Loucy (cell line): ENCODE data around the gene EED.

Experiments
- H2AFZ ChIP-seq: fragments of 200-600 bp; sonication (generic); 2 replicates; pipeline ENCODE4 v1.6.0; 2016; ENCODE audit warnings: antibody characterized with exemption, mild to moderate bottlenecking, low read length, moderate library complexity
- H3F3A ChIP-seq: fragments of 200-600 bp; 2 replicates; pipeline ENCODE4 v1.6.0; 2016; ENCODE audit warnings: antibody characterized with exemption, low read depth, mild to moderate bottlenecking
- H3K27me3 ChIP-seq: fragments of 200-600 bp; sonication (generic); 2 replicates; pipeline ENCODE4 v1.6.1; 2014; ENCODE audit warnings: low read length, mild to moderate bottlenecking; ENCODE audit not compliant: insufficient read depth, poor library complexity, severe bottlenecking
- H3K36me3 ChIP-seq: fragments of 200-600 bp; sonication (generic); 2 replicates; pipeline ENCODE4 v1.6.1; 2016; ENCODE audit warnings: low read length; ENCODE audit not compliant: insufficient read depth
- H3K4me1 ChIP-seq: fragments of 200-600 bp; sonication (generic); 2 replicates; pipeline ENCODE4 v1.5.1; 2014; ENCODE audit warnings: low read length, mild to moderate bottlenecking; ENCODE audit not compliant: insufficient read depth, poor library complexity, severe bottlenecking
- H3K4me2 ChIP-seq: fragments of 200-600 bp; sonication (generic); 2 replicates; pipeline ENCODE4 v1.6.0; 2014; ENCODE audit warnings: antibody characterized with exemption, low read length, low read depth, mild to moderate bottlenecking; ENCODE audit not compliant: poor library complexity, severe bottlenecking
- H3K4me3 ChIP-seq: fragments of 200-600 bp; sonication (generic); 2 replicates; pipeline ENCODE4 v1.5.1; 2014; ENCODE audit warnings: low read length, mild to moderate bottlenecking, mixed read lengths; ENCODE audit not compliant: poor library complexity, severe bottlenecking
- H3K79me2 ChIP-seq: fragments of 200-600 bp; sonication (generic); 2 replicates; pipeline ENCODE4 v1.6.1; 2014; ENCODE audit warnings: low read length; ENCODE audit not compliant: insufficient read depth
- H3K9ac ChIP-seq: fragments of 200-600 bp; sonication (generic); 2 replicates; pipeline ENCODE4 v1.6.0; 2014; ENCODE audit warnings: mild to moderate bottlenecking, low read depth, low read length, moderate library complexity; ENCODE audit not compliant: poor library complexity, severe bottlenecking
- H3K9me2 ChIP-seq: fragments of 200-600 bp; sonication (generic); replicated peaks from 2 replicates; pipeline ENCODE4 v1.6.1; 2016; ENCODE audit warnings: low read depth, low read length, mixed read lengths
- H3K9me3 ChIP-seq: fragments of 200-600 bp; sonication (generic); 2 replicates; pipeline ENCODE4 v1.6.1; 2014; ENCODE audit warnings: mild to moderate bottlenecking, antibody characterized with exemption, low read length, low read depth; ENCODE audit not compliant: insufficient read depth
- H4K20me1 ChIP-seq: fragments of 200-600 bp; sonication (generic); 2 replicates; pipeline ENCODE4 v1.6.0; 2014; ENCODE audit warnings: antibody characterized with exemption, low read length, mild to moderate bottlenecking; ENCODE audit not compliant: insufficient read depth, poor library complexity, severe bottlenecking
- EZH2phosphoT487 ChIP-seq: fragments of 200-600 bp; IDR thresholded peaks from 2 replicates; pipeline ENCODE4 v1.6.1; 2018; ENCODE audit warnings: antibody characterized with exemption, mild to moderate bottlenecking, moderate library complexity, borderline replicate concordance
- TF ChIP-seq, protein P1 (sequence below): fragments of 200-600 bp; sonication (generic); conservative IDR thresholded peaks from 2 replicates; pipeline ENCODE4 v1.5.1; 2014; ENCODE audit warnings: mild to moderate bottlenecking, antibody characterized with exemption, low read length

Gene EED

DNA sequence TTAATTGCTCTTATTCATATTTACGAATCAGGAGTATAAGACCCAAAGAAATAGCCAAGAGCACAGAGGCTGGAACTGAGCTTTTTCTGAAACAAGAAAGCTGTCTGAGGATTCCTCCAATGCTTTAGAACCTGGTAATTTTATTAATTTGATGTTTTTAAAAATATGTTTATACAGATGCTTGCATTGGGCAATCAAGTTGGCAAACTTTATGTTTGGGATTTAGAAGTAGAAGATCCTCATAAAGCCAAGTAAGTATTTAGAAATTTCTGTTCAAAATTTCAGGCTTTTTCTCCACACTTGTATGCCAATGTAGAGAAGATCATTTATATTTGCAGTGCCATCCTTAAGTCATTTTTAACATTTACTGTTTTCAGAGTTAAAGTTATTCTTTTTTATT lies 33.2 kb downstream of the EED start:
- H3K27me3 ChIP-seq, result no peaks in the 10 kb centered on the region
- TF ChIP-seq, protein P1, sequence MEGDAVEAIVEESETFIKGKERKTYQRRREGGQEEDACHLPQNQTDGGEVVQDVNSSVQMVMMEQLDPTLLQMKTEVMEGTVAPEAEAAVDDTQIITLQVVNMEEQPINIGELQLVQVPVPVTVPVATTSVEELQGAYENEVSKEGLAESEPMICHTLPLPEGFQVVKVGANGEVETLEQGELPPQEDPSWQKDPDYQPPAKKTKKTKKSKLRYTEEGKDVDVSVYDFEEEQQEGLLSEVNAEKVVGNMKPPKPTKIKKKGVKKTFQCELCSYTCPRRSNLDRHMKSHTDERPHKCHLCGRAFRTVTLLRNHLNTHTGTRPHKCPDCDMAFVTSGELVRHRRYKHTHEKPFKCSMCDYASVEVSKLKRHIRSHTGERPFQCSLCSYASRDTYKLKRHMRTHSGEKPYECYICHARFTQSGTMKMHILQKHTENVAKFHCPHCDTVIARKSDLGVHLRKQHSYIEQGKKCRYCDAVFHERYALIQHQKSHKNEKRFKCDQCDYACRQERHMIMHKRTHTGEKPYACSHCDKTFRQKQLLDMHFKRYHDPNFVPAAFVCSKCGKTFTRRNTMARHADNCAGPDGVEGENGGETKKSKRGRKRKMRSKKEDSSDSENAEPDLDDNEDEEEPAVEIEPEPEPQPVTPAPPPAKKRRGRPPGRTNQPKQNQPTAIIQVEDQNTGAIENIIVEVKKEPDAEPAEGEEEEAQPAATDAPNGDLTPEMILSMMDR, result no peak
- no peak for TF ChIP-seq EZH2phosphoT487
- no peak overlapping the region for H3K9ac ChIP-seq
- H3K4me1 ChIP-seq, result no peaks in the 10 kb centered on the region
- H3K4me2 ChIP-seq, result no peak overlapping the region
- no peaks in the 10 kb centered on the region for H3F3A ChIP-seq
- H3K9me2 ChIP-seq, result no peaks in the 10 kb centered on the region
- H3K4me3 ChIP-seq, result no peak overlapping the region
- no peaks in the 10 kb centered on the region for H3K9me3 ChIP-seq
- no peak overlapping the region for H2AFZ ChIP-seq
- H3K79me2 ChIP-seq, result peaks cover 31% of the 10 kb centered on the region
- peaks cover 21% of the 10 kb centered on the region for H4K20me1 ChIP-seq
- peaks cover 80% of the 10 kb centered on the region for H3K36me3 ChIP-seq

DNA sequence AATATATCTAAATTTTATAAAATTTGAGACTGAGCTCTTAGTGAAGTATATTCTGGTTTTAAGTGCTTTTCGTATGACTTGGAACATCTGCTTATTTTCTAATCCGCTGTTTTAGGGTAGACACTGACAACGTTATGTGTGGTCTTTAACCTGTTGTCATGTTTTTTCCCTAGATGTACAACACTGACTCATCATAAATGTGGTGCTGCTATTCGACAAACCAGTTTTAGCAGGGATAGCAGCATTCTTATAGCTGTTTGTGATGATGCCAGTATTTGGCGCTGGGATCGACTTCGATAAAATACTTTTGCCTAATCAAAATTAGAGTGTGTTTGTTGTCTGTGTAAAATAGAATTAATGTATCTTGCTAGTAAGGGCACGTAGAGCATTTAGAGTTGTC lies 33.7 kb downstream of the EED start:
- no peak overlapping the region for H3K4me3 ChIP-seq
- H3K79me2 ChIP-seq, result peaks cover 26% of the 10 kb centered on the region
- TF ChIP-seq EZH2phosphoT487, result no peak
- H3K4me1 ChIP-seq, result no peaks in the 10 kb centered on the region
- H3K9me2 ChIP-seq, result no peaks in the 10 kb centered on the region
- H3K9me3 ChIP-seq, result no peaks in the 10 kb centered on the region
- peaks cover 17% of the 10 kb centered on the region for H4K20me1 ChIP-seq
- peaks cover 76% of the 10 kb centered on the region for H3K36me3 ChIP-seq
- H3F3A ChIP-seq, result no peaks in the 10 kb centered on the region
- H3K9ac ChIP-seq, result no peak overlapping the region
- H2AFZ ChIP-seq, result no peak overlapping the region
- H3K4me2 ChIP-seq, result no peak overlapping the region
- no peaks in the 10 kb centered on the region for H3K27me3 ChIP-seq

DNA sequence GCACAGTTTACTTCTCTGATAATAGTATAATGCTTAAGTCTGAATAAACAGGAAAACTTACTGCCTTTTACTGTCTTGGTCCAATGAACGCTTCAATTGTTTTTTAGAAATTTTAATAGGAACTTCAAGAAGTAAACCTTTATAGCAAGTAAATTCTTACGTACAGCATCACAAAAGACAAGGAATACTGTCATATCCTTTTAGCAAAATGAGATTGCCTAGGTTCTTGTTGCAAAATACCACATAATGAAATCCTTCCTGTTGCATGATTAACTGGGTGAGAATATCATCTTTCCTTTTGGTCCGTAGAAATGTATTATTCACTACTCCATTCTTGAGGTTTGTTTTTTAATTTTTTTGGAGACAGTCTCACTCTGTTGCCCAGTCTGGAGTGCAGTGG lies 35.2 kb downstream of the EED start:
- Histone ChIP-seq H3K79me2 (peaks cover 15% of the 10 kb centered on the region), H3K4me2 (no peak overlapping the region), H3K27me3 (no peaks in the 10 kb centered on the region), H2AFZ (no peak overlapping the region), H3K9me3 (no peaks in the 10 kb centered on the region), H3K9ac (no peak overlapping the region), H3K4me1 (no peaks in the 10 kb centered on the region), H3K9me2 (no peaks in the 10 kb centered on the region), H3K4me3 (no peak overlapping the region), H3F3A (no peaks in the 10 kb centered on the region), H4K20me1 (peaks cover 15% of the 10 kb centered on the region), H3K36me3 (peaks cover 75% of the 10 kb centered on the region; the same call in 1 of the 2 replicates)
- TF ChIP-seq EZH2phosphoT487, result no peak

DNA sequence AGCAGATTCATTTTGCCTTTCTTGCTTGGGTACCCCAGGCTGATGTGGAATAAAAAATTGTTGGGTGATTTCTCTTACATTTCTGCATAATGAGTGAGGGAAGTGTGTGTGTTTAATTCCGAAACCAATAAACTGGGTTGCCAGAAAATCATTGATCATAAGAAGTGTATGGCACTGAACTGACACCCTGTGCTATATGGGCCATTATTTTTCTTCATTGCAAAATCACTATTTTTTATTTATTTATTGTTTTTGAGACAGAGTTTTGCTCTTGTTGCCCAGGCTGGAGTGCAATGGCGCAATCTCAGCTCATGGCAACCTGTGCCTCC lies 42.9 kb downstream of the EED start:
- no peaks in the 10 kb centered on the region for H3K4me1 ChIP-seq
- no peaks in the 10 kb centered on the region for H3K27me3 ChIP-seq
- H4K20me1 ChIP-seq, result no peaks in the 10 kb centered on the region
- H3K9me3 ChIP-seq, result no peaks in the 10 kb centered on the region
- TF ChIP-seq, protein P1, result no peak
- no peak for TF ChIP-seq EZH2phosphoT487
- H3K36me3 ChIP-seq, result peaks cover 11% of the 10 kb centered on the region; the same call in 1 of the 2 replicates
- no peaks in the 10 kb centered on the region for H3K79me2 ChIP-seq
- no peak overlapping the region for H3K4me2 ChIP-seq
- no peaks in the 10 kb centered on the region for H3K9me2 ChIP-seq
- H2AFZ ChIP-seq, result no peak overlapping the region
- H3K9ac ChIP-seq, result no peak overlapping the region
- H3K4me3 ChIP-seq, result no peak overlapping the region
- no peaks in the 10 kb centered on the region for H3F3A ChIP-seq
